AG09309 (cell line): Measurements from ENCODE around the gene NDE1.

Experiments
- DNase-seq: peaks from one replicate; pipeline ENCODE4 v3.0.0-alpha.2; 2010; ENCODE audit warnings: low read depth
- H3K4me3 ChIP-seq: 2 replicates; pipeline ENCODE4 v1.5.1; 2011; ENCODE audit warnings: mild to moderate bottlenecking, low read depth, low read length, moderate library complexity; ENCODE audit not compliant: control insufficient read depth
- CTCF ChIP-seq: IDR thresholded peaks from 2 replicates; pipeline ENCODE4 v1.5.1; 2011; ENCODE audit warnings: mild to moderate bottlenecking, low read depth, low read length, inconsistent platforms; ENCODE audit not compliant: insufficient read depth, control insufficient read depth; ENCODE audit errors: missing control alignments

The NDE1 gene

GRCh38 chr16:15613676-15614075, 36.4 kb upstream of the NDE1 start:
- DNase-seq = no peak
- no peak for TF ChIP-seq CTCF
- H3K4me3 ChIP-seq = no peak overlapping the region

DNA sequence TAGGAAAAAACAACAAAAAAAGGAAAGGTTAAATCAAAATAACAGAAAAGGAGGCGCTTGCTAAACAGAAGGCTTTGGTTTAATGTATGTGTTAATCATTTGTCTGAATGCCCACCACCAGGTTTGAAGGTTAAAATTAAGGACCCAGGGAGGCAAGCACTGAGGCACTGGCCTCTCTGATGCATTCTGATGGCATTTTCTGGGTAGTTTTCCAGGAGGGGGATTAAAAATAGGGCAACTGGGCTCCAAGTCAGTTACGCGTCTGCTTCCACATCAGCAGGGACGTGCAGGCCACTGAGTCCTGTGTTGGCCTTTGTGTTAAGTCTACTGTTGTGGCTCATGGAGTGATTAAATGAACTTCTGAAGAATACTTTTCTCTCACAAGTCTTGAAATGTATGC, 34.0 kb upstream of the NDE1 start:
- H3K4me3 ChIP-seq = no peak overlapping the region
- TF ChIP-seq CTCF = no peak
- DNase-seq = no peak

GRCh38 chr16:15616475-15617165, 33.4 kb upstream of the NDE1 start:
- no peak for TF ChIP-seq CTCF
- H3K4me3 ChIP-seq = no peak overlapping the region
- no peak for DNase-seq

- H3K4me3 ChIP-seq = no peak overlapping the region
- no peak for DNase-seq
- TF ChIP-seq CTCF = no peak
These were observed 32.1 kb upstream of the NDE1 start for GRCh38 chr16:15617901-15618300.

GRCh38 chr16:15618392-15618791, 31.7 kb upstream of the NDE1 start:
- DNase-seq = peak; percentile 39
- TF ChIP-seq CTCF = no peak

GRCh38 chr16:15620611-15621195, 29.3 kb upstream of the NDE1 start:
- DNase-seq = no peak
- no peak for TF ChIP-seq CTCF
- H3K4me3 ChIP-seq = no peak overlapping the region

More at GRCh38 chr16:15618392-15618791, 31.7 kb upstream of the NDE1 start:
- H3K4me3 ChIP-seq = no peak overlapping the region
